Mesenchymal stem cell (in vitro differentiated cells and primary cell): Measurements from ENCODE around the gene BRSK1.

Source experiments
- DNase-seq: peaks from one replicate; pipeline ENCODE4 v3.0.0-alpha.2; 2013
- H2AFZ ChIP-seq: one replicate; pipeline ENCODE4 v1.6.1; 2013; ENCODE audit warnings: low read depth, mild to moderate bottlenecking, control low read depth, inconsistent platforms, low read length, moderate library complexity
- H2AK5ac ChIP-seq: 2 replicates; pipeline ENCODE4 v1.6.1; 2013; ENCODE audit warnings: low read length, moderate library complexity, mild to moderate bottlenecking, inconsistent platforms; ENCODE audit not compliant: severe bottlenecking
- H2BK120ac ChIP-seq: one replicate; pipeline ENCODE4 v1.6.1; 2013; ENCODE audit warnings: low read depth, mild to moderate bottlenecking, inconsistent platforms, low read length, moderate library complexity
- H2BK12ac ChIP-seq, 2 experiments: one replicate each; pipeline ENCODE4 v1.6.1; 2013; ENCODE audit warnings: inconsistent platforms in 2 of 2, low read length in 2 of 2, mild to moderate bottlenecking in 2 of 2, moderate library complexity in 2 of 2, control low read depth in 1 of 2
- H2BK15ac ChIP-seq: one replicate; pipeline ENCODE4 v1.6.1; 2013; ENCODE audit warnings: mild to moderate bottlenecking, low read depth, inconsistent platforms; ENCODE audit not compliant: poor library complexity, severe bottlenecking
- H2BK5ac ChIP-seq: 2 replicates; pipeline ENCODE4 v1.6.1; 2013; ENCODE audit warnings: low read depth, mild to moderate bottlenecking, low read length, control low read depth, inconsistent platforms; ENCODE audit not compliant: poor library complexity, severe bottlenecking
- H3K14ac ChIP-seq, 2 experiments: one replicate each; pipeline ENCODE4 v1.6.1; 2013; ENCODE audit warnings: inconsistent platforms in 2 of 2, low read length in 2 of 2, control low read depth in 1 of 2, mild to moderate bottlenecking in 1 of 2, moderate library complexity in 1 of 2
- H3K18ac ChIP-seq, 2 experiments: one replicate each; pipeline ENCODE4 v1.6.1; 2013; ENCODE audit warnings: inconsistent platforms in 2 of 2, low read length in 2 of 2, control low read depth in 1 of 2, low read depth in 1 of 2, mild to moderate bottlenecking in 1 of 2
- H3K23ac ChIP-seq, 2 experiments: one replicate each; pipeline ENCODE4 v1.6.1; 2013; ENCODE audit warnings: inconsistent platforms in 2 of 2, low read length in 2 of 2, mild to moderate bottlenecking in 2 of 2, moderate library complexity in 2 of 2, control low read depth in 1 of 2
- H3K27ac ChIP-seq: 2 replicates; pipeline ENCODE4 v1.5.1; 2013; ENCODE audit warnings: mild to moderate bottlenecking, moderate library complexity, low read length, control low read depth, inconsistent platforms; ENCODE audit not compliant: poor library complexity, severe bottlenecking
- H3K27me3 ChIP-seq, 2 experiments: 2 replicates each; pipeline versions ENCODE4 v1.6.1 to v1.7.0; 2013; ENCODE audit warnings: low read length in 2 of 2, mild to moderate bottlenecking in 2 of 2, moderate library complexity in 2 of 2, control low read depth in 1 of 2, inconsistent platforms in 1 of 2; ENCODE audit not compliant: control insufficient read depth in 1 of 2, insufficient read depth in 1 of 2
- H3K36me3 ChIP-seq, 2 experiments: 2 replicates each; pipeline versions ENCODE4 v1.6.1 to v1.7.0; 2013; ENCODE audit warnings: low read length in 2 of 2, control low read depth in 1 of 2, inconsistent platforms in 1 of 2, low read depth in 1 of 2, mild to moderate bottlenecking in 1 of 2; ENCODE audit not compliant: insufficient read depth in 2 of 2, control insufficient read depth in 1 of 2
- H3K4ac ChIP-seq, 2 experiments: one replicate each; pipeline ENCODE4 v1.6.1; 2013; ENCODE audit warnings: inconsistent platforms in 2 of 2, low read length in 2 of 2, mild to moderate bottlenecking in 2 of 2, moderate library complexity in 2 of 2, control low read depth in 1 of 2, low read depth in 1 of 2
- H3K4me1 ChIP-seq: 2 replicates; pipeline ENCODE4 v1.6.1; 2013; ENCODE audit warnings: low read depth, low read length, control low read depth; ENCODE audit not compliant: control insufficient read depth, insufficient read depth
- H3K4me2 ChIP-seq: 2 replicates; pipeline ENCODE4 v1.6.1; 2013; ENCODE audit warnings: low read length, mild to moderate bottlenecking, inconsistent platforms; ENCODE audit not compliant: poor library complexity, severe bottlenecking
- H3K4me3 ChIP-seq, 2 experiments: 2 replicates each; pipeline versions ENCODE4 v1.5.1 to v1.7.0; 2013; ENCODE audit warnings: low read length in 2 of 2, mild to moderate bottlenecking in 2 of 2, control low read depth in 1 of 2, low read depth in 1 of 2; ENCODE audit not compliant: insufficient read depth in 1 of 2
- H3K79me1 ChIP-seq: replicated peaks from 2 replicates; pipeline ENCODE4 v1.6.1; 2013; ENCODE audit warnings: mild to moderate bottlenecking, control low read depth, low read length, inconsistent platforms; ENCODE audit not compliant: poor library complexity, severe bottlenecking
- H3K9ac ChIP-seq: 2 replicates; pipeline ENCODE4 v1.7.0; 2013; ENCODE audit warnings: mild to moderate bottlenecking, low read length, moderate library complexity
- H3K9me3 ChIP-seq: 2 replicates; pipeline ENCODE4 v1.7.0; 2013; ENCODE audit warnings: mild to moderate bottlenecking, low read length; ENCODE audit not compliant: control insufficient read depth
- H4K8ac ChIP-seq: one replicate; pipeline ENCODE4 v1.6.1; 2013; ENCODE audit warnings: inconsistent platforms, mild to moderate bottlenecking, low read length, moderate library complexity
- H4K91ac ChIP-seq: one replicate; pipeline ENCODE4 v1.6.1; 2013; ENCODE audit warnings: mild to moderate bottlenecking, low read length, inconsistent platforms
- WGBS: methylation state at CpG from one replicate; pipeline ENCODE4 v1.1.7; 2013; ENCODE audit warnings: mixed read lengths; 5-methylcytosine and 5-hydroxymethylcytosine counted together

Gene BRSK1

DNA sequence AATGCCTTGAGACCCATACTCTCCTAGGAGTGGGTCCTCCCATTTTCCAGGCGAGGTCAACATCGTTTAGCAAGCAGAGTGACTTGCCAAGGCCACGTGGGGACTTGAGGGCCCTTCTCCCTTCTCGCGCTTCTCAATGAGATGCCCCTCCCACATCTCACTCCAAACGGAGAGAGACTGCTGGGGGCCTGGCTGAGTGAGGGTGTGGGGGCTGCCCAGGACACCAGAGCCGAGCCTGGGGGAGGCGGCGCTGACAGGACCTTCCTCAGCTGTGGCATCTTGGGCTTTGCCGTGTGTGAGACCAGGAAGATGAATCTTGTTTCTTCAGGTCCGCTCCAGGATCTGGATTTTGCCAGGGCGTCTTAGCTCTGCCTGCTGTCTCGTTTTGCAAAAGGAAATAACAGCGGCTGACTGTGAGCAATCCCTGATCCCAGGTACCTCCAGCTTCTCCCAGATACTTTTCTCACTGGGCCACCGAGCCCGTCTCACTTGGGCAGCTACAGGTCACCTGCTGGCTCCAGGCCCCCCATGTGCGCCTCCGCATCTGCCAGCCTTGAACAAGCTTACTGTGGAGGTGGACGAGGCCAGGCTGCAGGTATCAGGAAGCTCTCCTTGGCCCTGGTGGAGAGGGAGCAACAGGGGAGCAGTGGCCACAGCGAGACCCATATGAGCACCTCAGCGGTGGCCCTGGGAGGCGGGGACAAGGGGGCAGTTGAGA is 64.7 kb downstream of the BRSK1 start:
- H2AK5ac ChIP-seq = no peak overlapping the region
- no peak overlapping the region for H3K18ac ChIP-seq
- no peak overlapping the region for H2AFZ ChIP-seq
- H3K79me1 ChIP-seq = no peaks in the 10 kb centered on the region
- no peak overlapping the region for H2BK15ac ChIP-seq
- no peak overlapping the region for H3K9ac ChIP-seq
- no peak overlapping the region for H2BK12ac ChIP-seq
- peaks cover 23 to 33% of the 10 kb centered on the region in 2 experiments for H3K27me3 ChIP-seq
- WGBS = 41% methylated on average over 19 of the region's 22 CpGs
- peaks cover 31% of the 10 kb centered on the region for H3K4me1 ChIP-seq
- H4K8ac ChIP-seq = no peak overlapping the region
- peaks cover 4 to 45% of the 10 kb centered on the region in 2 experiments for H3K36me3 ChIP-seq
- no peak overlapping the region for H3K4me3 ChIP-seq
- H3K4ac ChIP-seq = no peak overlapping the region
- no peak overlapping the region for H3K14ac ChIP-seq
- no peaks in the 10 kb centered on the region for H3K9me3 ChIP-seq
- no peak for DNase-seq
- no peak overlapping the region for H3K4me2 ChIP-seq
- peak overlapping the region; percentile 27 for H4K91ac ChIP-seq
- H3K23ac ChIP-seq = no peak overlapping the region
- peak overlapping the region; percentile 7 for H2BK120ac ChIP-seq
- H2BK5ac ChIP-seq = no peak overlapping the region
- no peak overlapping the region for H3K27ac ChIP-seq

DNA sequence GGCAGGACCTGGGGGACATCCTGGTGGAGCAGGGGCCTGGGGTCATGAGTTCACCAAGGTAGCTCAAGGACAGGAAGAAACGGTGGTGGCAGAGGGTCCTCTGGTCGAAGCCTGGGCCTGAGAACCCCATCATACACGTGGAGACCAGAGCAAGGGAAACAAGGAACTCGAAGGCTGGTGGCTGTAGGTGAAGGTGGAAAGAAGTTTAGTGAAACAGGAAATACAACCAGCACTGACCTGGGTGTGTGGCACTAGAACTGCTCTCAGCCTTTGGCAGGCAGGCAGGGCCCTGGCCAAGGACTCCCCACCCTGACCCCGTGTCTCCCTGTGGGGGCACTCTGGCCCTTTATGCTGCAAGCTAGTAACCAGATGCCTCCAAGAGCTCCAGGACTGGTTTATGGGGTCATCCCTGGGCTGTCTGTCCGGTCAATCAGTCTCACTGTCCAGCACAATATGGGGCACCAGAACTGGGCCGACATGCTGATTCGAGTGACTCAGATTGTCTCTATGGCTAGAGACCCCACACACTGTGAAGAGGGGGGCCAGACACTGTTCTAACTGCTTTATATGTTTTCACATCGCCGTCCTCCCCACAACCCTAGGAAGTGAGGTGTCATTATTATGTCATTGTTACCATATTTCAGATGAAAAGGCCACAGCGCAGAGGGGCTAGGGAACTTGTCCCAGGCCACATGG is 67.0 kb downstream of the BRSK1 start:
- Histone ChIP-seq H2BK15ac (no peak overlapping the region), H3K79me1 (no peaks in the 10 kb centered on the region), H2BK120ac (no peak overlapping the region), H3K27me3 (peaks cover 36 to 49% of the 10 kb centered on the region in 2 experiments), H3K18ac (no peak overlapping the region), H3K14ac (no peak overlapping the region), H3K4ac (no peak overlapping the region), H2AFZ (no peak overlapping the region), H3K9ac (no peak overlapping the region), H3K4me1 (peaks cover 32% of the 10 kb centered on the region), H2BK5ac (no peak overlapping the region), H3K4me3 (no peak overlapping the region), H3K4me2 (no peak overlapping the region), H3K36me3 (peaks cover 0 to 25% of the 10 kb centered on the region in 2 experiments), H3K27ac (no peak overlapping the region), H3K9me3 (no peaks in the 10 kb centered on the region), H2BK12ac (no peak overlapping the region), H2AK5ac (no peak overlapping the region), H4K91ac (no peak overlapping the region), H3K23ac (no peak overlapping the region), H4K8ac (no peak overlapping the region)
- DNase-seq = no peak
- 81% methylated on average over 11 of the region's 11 CpGs for WGBS

DNA sequence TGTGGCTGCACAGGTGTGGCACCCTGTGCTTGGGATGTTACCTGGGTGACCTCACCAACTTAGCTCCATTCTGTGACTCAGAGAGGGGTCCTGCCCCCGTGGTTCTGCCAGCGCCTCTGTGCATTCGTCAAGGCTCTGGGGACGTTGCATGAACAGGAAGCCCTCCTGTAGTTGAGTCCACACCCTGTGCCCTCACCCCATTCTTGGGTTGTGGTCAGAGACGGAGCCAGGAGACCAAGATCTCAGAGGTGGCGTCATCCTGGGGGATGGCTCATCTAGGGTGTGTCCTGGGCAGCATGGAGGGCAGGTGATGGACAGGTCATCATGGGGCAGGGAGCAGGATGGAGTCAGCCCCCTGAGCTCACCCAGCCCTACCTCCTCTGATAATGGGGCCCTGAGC is 68.2 kb downstream of the BRSK1 start:
- Histone ChIP-seq H3K14ac (no peak overlapping the region), H2AFZ (no peak overlapping the region), H4K8ac (no peak overlapping the region), H3K9ac (no peak overlapping the region), H2BK15ac (no peak overlapping the region), H3K4me2 (no peak overlapping the region), H2BK5ac (no peak overlapping the region), H3K4ac (no peak overlapping the region), H3K9me3 (no peaks in the 10 kb centered on the region), H3K4me3 (no peak overlapping the region), H2AK5ac (no peak overlapping the region), H3K4me1 (peaks cover 29% of the 10 kb centered on the region), H3K23ac (no peak overlapping the region), H3K36me3 (peaks cover 0 to 12% of the 10 kb centered on the region in 2 experiments), H2BK12ac (no peak overlapping the region), H3K27ac (no peak overlapping the region), H3K18ac (peak overlapping the region in 1 of 2 experiments; percentile 11), H2BK120ac (no peak overlapping the region), H3K79me1 (no peaks in the 10 kb centered on the region), H3K27me3 (peaks cover 44 to 61% of the 10 kb centered on the region in 2 experiments), H4K91ac (no peak overlapping the region)
- no peak for DNase-seq
- WGBS = 87% methylated on average over 5 of the region's 6 CpGs

DNA sequence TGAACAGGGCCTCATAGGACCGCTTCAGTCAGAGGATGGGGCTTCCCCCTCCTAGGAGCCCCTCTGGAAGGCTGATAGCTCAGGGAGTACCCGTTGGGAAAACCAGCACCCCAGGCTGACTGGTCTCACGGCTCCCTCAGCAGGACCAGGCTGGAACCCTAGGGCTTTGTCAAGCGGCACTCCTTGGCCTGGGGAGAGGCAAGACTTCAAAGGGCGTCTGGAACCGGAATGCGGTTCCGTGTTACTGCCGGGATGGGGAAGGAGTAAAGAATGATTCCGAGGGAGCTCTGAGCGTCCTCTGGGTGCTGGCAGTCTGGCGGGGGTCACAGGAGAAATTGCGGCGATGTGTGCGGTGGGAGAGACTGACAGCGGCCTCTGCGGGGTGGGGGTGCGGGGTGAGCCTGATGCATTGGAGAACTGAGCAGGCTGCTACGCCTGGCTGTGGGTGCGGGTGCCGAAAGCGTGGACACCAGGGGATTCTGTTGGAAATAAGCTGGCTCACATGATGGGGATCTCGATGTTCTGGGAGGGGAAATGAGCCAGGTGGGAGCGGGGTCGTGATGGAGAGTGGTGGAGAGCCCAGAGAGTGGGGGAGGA is 68.8 kb downstream of the BRSK1 start:
- Histone ChIP-seq H3K23ac (no peak overlapping the region), H2BK120ac (no peak overlapping the region), H3K14ac (no peak overlapping the region), H3K4ac (no peak overlapping the region), H2BK15ac (peak overlapping the region; percentile 6), H4K8ac (no peak overlapping the region), H3K36me3 (peaks cover 0 to 6% of the 10 kb centered on the region in 2 experiments), H3K9ac (no peak overlapping the region), H3K79me1 (no peaks in the 10 kb centered on the region), H3K27ac (no peak overlapping the region), H3K27me3 (peaks cover 49 to 66% of the 10 kb centered on the region in 2 experiments), H3K4me3 (no peak overlapping the region), H3K9me3 (no peaks in the 10 kb centered on the region), H2BK12ac (no peak overlapping the region), H4K91ac (no peak overlapping the region), H3K4me1 (peaks cover 29% of the 10 kb centered on the region), H2AK5ac (no peak overlapping the region), H2AFZ (no peak overlapping the region), H2BK5ac (no peak overlapping the region), H3K18ac (no peak overlapping the region), H3K4me2 (no peak overlapping the region)
- WGBS = 81% methylated on average over 25 of the region's 25 CpGs
- DNase-seq = no peak
